Kidney (tissue), 14 donors: ENCODE results near the gene ACLY. TPM values are rescaled to one million over a fixed set of nuclear protein-coding genes. Genes with fewer than 3 reads are reported as not detected.
A peak's percentile ranks its signal among the peaks of the same experiment; 100 is the strongest.
"Not testable (repeated sequence)": the region's sequence is repeated elsewhere in the genome, so short reads cannot be mapped to it uniquely, and the experiment has no call there.

Experiments used
- DNase-seq, 5 donors: peaks; one replicate each; pipeline ENCODE4 v3.0.0-alpha.2; 2013 to 2020
- FAIRE-seq: peaks from 2 replicates; lab custom pipeline; 2012; peaks lifted over from hg19 to GRCh38; lab: Jason Lieb, UNC
- H3K27ac ChIP-seq, 2 donors: one replicate each; pipeline ENCODE4 v1.7.0; 2013; ENCODE audit warnings: low read depth in 2 of 2, low read length in 2 of 2, inconsistent platforms in 1 of 2
- H3K27me3 ChIP-seq: one replicate; pipeline ENCODE4 v1.7.1; 2013; ENCODE audit warnings: low read length, inconsistent platforms; ENCODE audit not compliant: control insufficient read depth, insufficient read depth
- H3K36me3 ChIP-seq, 3 donors: one replicate each; pipeline versions ENCODE4 v1.7.0 to v1.7.1; 2013; ENCODE audit warnings: low read length in 3 of 3, control low read depth in 1 of 3, inconsistent platforms in 1 of 3; ENCODE audit not compliant: insufficient read depth in 3 of 3, control insufficient read depth in 2 of 3
- H3K4me1 ChIP-seq, 3 donors: one replicate each; pipeline versions ENCODE4 v1.7.0 to v1.7.1; 2013; ENCODE audit warnings: low read length in 3 of 3, inconsistent platforms in 1 of 3, low read depth in 1 of 3; ENCODE audit not compliant: control insufficient read depth in 2 of 3, insufficient read depth in 2 of 3
- H3K4me3 ChIP-seq, 3 donors: one replicate each; pipeline versions ENCODE4 v1.7.0 to v1.8.1; 2013; ENCODE audit warnings: low read length in 3 of 3, control low read depth in 1 of 3, inconsistent platforms in 1 of 3
- H3K9ac ChIP-seq, 3 donors: one replicate each; pipeline versions ENCODE4 v1.7.0 to v1.7.1; 2013; ENCODE audit warnings: low read length in 3 of 3, control low read depth in 1 of 3, inconsistent platforms in 1 of 3
- H3K9me3 ChIP-seq, 3 donors: one replicate each; pipeline versions ENCODE4 v1.7.0 to v1.7.1; 2013; ENCODE audit warnings: low read length in 3 of 3, control low read depth in 1 of 3, inconsistent platforms in 1 of 3; ENCODE audit not compliant: control insufficient read depth in 2 of 3, insufficient read depth in 1 of 3
- CTCF ChIP-seq: IDR thresholded peaks from 3 replicates; pipeline ENCODE4 v1.5.1; 2012; ENCODE audit warnings: mild to moderate bottlenecking, moderate library complexity, borderline replicate concordance; ENCODE audit not compliant: insufficient read depth; ENCODE audit errors: extremely low read depth
- intact Hi-C: fragments of 100-400 bp; cut with DNase I; formaldehyde crosslinking; loops from one replicate; pipeline ENCODE4 v1.11.1; 2022
- polyA plus RNA-seq: library from polyadenylated mRNA; stranded (reverse); fragments of 350-450 nt; fragmentation: Illumina TruSeq; extraction: RNeasy Lipid Tissue Mini Kit (QIAGEN cat#74804); gene quantifications from one replicate; pipeline ENCODE4 v1.2.3, GENCODE V29; 2014; ENCODE audit warnings: low read depth, low replicate concordance; ENCODE audit not compliant: insufficient read depth
- total RNA-seq: library from RNA; stranded (reverse); fragmentation: NEBNext Ultra II Directional; extraction: Animal tissue kit (Norgen Biotek cat#: 25700); gene quantifications from one replicate; pipeline ENCODE4 v1.2.1, GENCODE V29; 2021
- donor health status: control.
- donor health status: control.
- donor health status: control.
- donor health status: control.
- donor health status: control.
- donor health status: DM: yes; HTN: yes; CAD: no.
- donor health status: Normal renal cell carcinoma (clear cell type).

ACLY gene
- total and polyA plus RNA-seq, 2 donors from 2014 or later, result 33.7 to 104 TPM

DNA sequence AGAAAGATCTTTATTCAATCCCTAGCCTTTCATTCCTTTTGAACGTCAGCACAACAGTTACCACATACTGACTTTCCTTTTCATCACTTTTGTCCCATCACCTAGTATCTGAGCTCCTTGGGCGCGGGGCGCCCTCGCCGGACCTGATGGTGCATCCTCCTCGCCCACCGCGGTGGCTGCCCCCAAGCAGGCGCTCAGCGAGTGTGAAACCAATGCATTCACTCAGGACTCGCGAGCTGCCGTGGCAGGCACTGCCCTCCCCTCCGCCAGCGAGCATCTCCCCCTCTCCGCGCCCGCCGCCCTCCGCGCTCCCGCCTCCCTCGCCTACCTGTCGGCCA, 54.3 kb downstream of the ACLY start:
- intact Hi-C loops, result no loop called here
- no peak for FAIRE-seq
- DNase-seq, result peak in 1 of 5 donors; percentile 89

DNA sequence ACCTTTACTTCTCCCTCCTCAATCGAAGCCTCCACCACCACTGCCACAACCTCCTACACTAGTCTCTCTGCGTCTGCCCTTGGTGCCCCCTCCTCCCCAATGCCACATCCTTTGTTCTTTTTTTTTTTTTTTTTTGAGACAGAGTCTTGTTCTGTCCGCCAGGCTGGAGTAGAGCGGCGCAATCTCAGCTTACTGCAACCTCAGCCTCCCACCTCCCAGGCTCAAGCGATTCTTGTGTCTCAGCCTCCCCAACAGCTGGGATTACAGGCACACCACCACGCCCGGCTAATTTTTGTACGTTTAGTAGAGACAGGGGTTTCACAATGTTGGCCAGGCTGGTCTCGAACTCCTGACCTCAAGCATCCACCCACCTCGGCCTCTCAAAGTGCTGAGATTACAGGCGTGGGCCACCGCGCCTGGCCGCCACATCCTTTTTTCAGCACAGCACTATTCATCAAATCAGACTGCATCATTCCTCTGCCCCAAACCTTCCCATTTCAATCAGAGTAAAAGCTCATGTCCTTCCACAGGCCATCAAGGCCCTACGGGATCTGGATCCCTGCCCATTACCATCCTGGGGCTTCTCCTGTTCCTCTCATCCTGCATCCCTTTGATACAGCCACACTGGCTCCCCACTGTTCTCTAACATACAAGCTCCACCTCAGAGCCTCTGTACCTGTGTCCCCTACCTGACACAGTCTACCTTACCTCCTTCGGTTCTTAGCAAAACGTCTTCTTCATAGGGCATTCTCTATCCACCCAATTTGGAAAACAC, 55.5 kb downstream of the ACLY start:
- DNase-seq (peak in 4 of 5 donors; percentile 39 to 48 (median 44)), FAIRE-seq (no peak)
- peaks cover 0 to 4% (median 2%) of the 10 kb centered on the region in 3 donors for H3K36me3 ChIP-seq
- no peak for TF ChIP-seq CTCF
- peak overlapping the region; percentile 8 to 84 (median 29) for H3K9ac ChIP-seq
- H3K4me1 ChIP-seq, result peaks cover 0 to 15% (median 9%) of the 10 kb centered on the region in 3 donors
- intact Hi-C loops, result no loop called here
- H3K27ac ChIP-seq, result no peak overlapping the region
- no peaks in the 10 kb centered on the region for H3K9me3 ChIP-seq
- H3K4me3 ChIP-seq, result peak overlapping the region in 2 of 3 donors; percentile 86 to 92
- no peaks in the 10 kb centered on the region for H3K27me3 ChIP-seq

More for the DNA sequence above, 54.3 kb downstream of the ACLY start:
- Histone ChIP-seq H3K4me3 (peak overlapping the region; percentile 78 to 92 (median 86)), H3K4me1 (peaks cover 0 to 15% (median 9%) of the 10 kb centered on the region in 3 donors), H3K27me3 (no peaks in the 10 kb centered on the region), H3K9me3 (no peaks in the 10 kb centered on the region), H3K9ac (peak overlapping the region; percentile 72 to 84 (median 83)), H3K27ac (peak overlapping the region in 1 of 2 donors; percentile 83), H3K36me3 (peaks cover 2 to 7% (median 4%) of the 10 kb centered on the region in 3 donors)
- TF ChIP-seq CTCF, result no peak

DNA sequence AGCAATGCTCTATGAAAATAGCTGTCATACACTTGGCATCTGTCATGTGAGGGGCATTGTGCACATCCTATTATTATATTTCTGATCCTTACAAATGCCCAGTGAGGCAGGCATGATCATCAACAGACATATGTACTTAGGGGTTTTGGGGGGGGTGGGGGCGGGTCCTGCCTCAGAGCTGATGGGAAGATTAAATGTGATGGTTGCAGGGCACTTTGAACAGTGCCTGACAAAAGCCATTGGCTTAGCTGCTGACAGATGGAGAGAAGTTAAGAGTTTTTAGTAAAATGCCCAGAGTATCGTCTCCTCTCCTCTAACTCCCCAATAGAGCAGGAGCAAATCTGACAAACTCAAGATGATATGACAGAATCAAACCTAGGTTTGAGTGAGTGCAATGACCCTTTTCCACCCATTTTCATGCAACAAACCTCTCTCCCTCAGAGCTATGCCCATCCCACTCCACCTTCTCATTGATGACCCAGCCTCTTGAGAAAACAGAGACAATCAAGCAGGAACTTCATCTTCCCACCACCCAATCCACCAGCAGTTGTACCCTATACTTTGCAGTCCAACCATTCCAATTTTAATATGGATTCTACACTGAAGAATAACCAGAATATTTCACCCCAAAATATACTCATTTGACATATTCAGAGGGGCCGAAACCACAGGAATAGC, 58.4 kb downstream of the ACLY start:
- TF ChIP-seq CTCF, result no peak
- intact Hi-C loops, result no loop called here
- Histone ChIP-seq H3K4me3 (no peak overlapping the region), H3K36me3 (no peaks in the 10 kb centered on the region), H3K4me1 (peaks cover 0 to 15% (median 9%) of the 10 kb centered on the region in 3 donors), H3K9me3 (no peaks in the 10 kb centered on the region), H3K27me3 (no peaks in the 10 kb centered on the region), H3K27ac (no peak overlapping the region), H3K9ac (no peak overlapping the region)
- no peak for FAIRE-seq
- no peak for DNase-seq

DNA sequence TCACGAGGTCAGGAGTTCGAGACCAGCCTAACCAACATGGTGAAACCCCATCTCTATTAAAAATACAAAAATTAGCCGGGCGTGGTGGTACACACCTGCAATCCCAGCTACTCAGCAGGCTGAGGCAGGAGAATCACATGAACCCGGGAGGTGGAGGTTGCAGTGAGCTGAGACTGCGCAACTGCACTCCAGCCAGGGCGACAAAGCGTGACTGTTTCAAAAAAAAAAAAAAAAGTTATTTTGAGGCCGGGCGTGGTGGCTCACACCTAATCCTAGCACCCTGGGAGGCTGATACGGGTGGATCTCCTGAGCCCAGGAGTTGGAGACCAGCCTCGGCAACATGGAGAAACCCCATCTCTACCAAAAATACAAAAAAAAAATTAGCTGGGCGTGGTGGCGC, 67.4 kb downstream of the ACLY start:
- FAIRE-seq, H3K27ac ChIP-seq, DNase-seq, H3K4me3 ChIP-seq, H3K27me3 ChIP-seq, H3K9me3 ChIP-seq, H3K4me1 ChIP-seq, intact Hi-C loops, H3K9ac ChIP-seq: not testable (repeated sequence)
- peaks cover 4 to 11% (median 6%) of the 10 kb centered on the region in 3 donors for H3K36me3 ChIP-seq
